ENCODE results near the gene SLC39A10.

GRCh38 chr2:195675783-195676427, 18.9 kb downstream of the SLC39A10 start:
- TF ChIP-seq CTCF (IDR thresholded peaks at IDR 0.05), result no peak
- TF ChIP-seq EZH2 (IDR thresholded peaks at IDR 0.05; ENCODE audit: borderline replicate concordance, insufficient read depth, low read depth, low read length, poor library complexity, severe bottlenecking), result no peak
